ENCODE results near the gene ATP5PO. TPM values are rescaled to one million over a fixed set of nuclear protein-coding genes. Genes with fewer than 3 reads are reported as not detected.

ATP5PO gene
- total and polyA plus RNA-seq, 4 donors, result 72.8 to 200 (median 131) TPM

- TF ChIP-seq, protein P1, sequence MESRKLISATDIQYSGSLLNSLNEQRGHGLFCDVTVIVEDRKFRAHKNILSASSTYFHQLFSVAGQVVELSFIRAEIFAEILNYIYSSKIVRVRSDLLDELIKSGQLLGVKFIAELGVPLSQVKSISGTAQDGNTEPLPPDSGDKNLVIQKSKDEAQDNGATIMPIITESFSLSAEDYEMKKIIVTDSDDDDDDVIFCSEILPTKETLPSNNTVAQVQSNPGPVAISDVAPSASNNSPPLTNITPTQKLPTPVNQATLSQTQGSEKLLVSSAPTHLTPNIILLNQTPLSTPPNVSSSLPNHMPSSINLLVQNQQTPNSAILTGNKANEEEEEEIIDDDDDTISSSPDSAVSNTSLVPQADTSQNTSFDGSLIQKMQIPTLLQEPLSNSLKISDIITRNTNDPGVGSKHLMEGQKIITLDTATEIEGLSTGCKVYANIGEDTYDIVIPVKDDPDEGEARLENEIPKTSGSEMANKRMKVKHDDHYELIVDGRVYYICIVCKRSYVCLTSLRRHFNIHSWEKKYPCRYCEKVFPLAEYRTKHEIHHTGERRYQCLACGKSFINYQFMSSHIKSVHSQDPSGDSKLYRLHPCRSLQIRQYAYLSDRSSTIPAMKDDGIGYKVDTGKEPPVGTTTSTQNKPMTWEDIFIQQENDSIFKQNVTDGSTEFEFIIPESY (IDR thresholded peaks at IDR 0.05), result no peak
- TF ChIP-seq EGR1 (IDR thresholded peaks at IDR 0.05; ENCODE audit: low read depth in 2 of 2) (no peak), MAX (IDR thresholded peaks at IDR 0.05) (no peak)
Observed at GRCh38 chr21:33943293-33943692, 27.7 kb upstream of the ATP5PO start (continued).

- Histone ChIP-seq H3K4me3 (ENCODE audit: low read depth in 1 of 3, low read length in 3 of 3) (no peak overlapping the region), H3K27ac (ENCODE audit: low read depth in 1 of 2, low read length in 2 of 2) (no peak overlapping the region), H3K27me3 (ENCODE audit: control insufficient read depth in 4 of 4, insufficient read depth in 4 of 4, low read length in 3 of 4) (no peaks in the 10 kb centered on the region), H3K9ac (ENCODE audit: low read depth in 1 of 2, low read length in 2 of 2) (no peak overlapping the region), H3K9me3 (ENCODE audit: control insufficient read depth in 4 of 4, low read length in 3 of 4) (no peaks in the 10 kb centered on the region), H3K4me1 (ENCODE audit: control insufficient read depth in 4 of 4, insufficient read depth in 4 of 4, low read length in 3 of 4) (no peaks in the 10 kb centered on the region), H3K36me3 (ENCODE audit: control insufficient read depth in 4 of 4, insufficient read depth in 3 of 4, low read depth in 1 of 4, low read length in 3 of 4) (no peaks in the 10 kb centered on the region)
- TF ChIP-seq RXRA (IDR thresholded peaks at IDR 0.05) (no peak), RAD21 (IDR thresholded peaks at IDR 0.05) (no peak), EGR1 (IDR thresholded peaks at IDR 0.05; ENCODE audit: low read depth in 2 of 2) (no peak), JUND (IDR thresholded peaks at IDR 0.05) (no peak), GABPA (IDR thresholded peaks at IDR 0.05 in 1 of 2, conservative IDR thresholded peaks at IDR 0.05 in 1 of 2) (no peak), FOXA1 (IDR thresholded peaks at IDR 0.05) (no peak), FOXA2 (IDR thresholded peaks at IDR 0.05) (no peak), NR2F2 (IDR thresholded peaks at IDR 0.05) (no peak), TAF1 (conservative IDR thresholded peaks at IDR 0.05) (no peak)
- TF ChIP-seq, protein P2, sequence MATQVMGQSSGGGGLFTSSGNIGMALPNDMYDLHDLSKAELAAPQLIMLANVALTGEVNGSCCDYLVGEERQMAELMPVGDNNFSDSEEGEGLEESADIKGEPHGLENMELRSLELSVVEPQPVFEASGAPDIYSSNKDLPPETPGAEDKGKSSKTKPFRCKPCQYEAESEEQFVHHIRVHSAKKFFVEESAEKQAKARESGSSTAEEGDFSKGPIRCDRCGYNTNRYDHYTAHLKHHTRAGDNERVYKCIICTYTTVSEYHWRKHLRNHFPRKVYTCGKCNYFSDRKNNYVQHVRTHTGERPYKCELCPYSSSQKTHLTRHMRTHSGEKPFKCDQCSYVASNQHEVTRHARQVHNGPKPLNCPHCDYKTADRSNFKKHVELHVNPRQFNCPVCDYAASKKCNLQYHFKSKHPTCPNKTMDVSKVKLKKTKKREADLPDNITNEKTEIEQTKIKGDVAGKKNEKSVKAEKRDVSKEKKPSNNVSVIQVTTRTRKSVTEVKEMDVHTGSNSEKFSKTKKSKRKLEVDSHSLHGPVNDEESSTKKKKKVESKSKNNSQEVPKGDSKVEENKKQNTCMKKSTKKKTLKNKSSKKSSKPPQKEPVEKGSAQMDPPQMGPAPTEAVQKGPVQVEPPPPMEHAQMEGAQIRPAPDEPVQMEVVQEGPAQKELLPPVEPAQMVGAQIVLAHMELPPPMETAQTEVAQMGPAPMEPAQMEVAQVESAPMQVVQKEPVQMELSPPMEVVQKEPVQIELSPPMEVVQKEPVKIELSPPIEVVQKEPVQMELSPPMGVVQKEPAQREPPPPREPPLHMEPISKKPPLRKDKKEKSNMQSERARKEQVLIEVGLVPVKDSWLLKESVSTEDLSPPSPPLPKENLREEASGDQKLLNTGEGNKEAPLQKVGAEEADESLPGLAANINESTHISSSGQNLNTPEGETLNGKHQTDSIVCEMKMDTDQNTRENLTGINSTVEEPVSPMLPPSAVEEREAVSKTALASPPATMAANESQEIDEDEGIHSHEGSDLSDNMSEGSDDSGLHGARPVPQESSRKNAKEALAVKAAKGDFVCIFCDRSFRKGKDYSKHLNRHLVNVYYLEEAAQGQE (IDR thresholded peaks at IDR 0.05), result no peak
- no peak for DNase-seq (ENCODE audit: low spot score)
Observed at GRCh38 chr21:33942426-33942825, 26.8 kb upstream of the ATP5PO start.

- H3K9ac ChIP-seq (ENCODE audit: low read depth in 1 of 2, low read length in 2 of 2), result no peak overlapping the region
- no peak for TF ChIP-seq YY1 (IDR thresholded peaks at IDR 0.05)
- TF ChIP-seq FOXA2 (IDR thresholded peaks at IDR 0.05), result no peak
- no peak for TF ChIP-seq MAX (IDR thresholded peaks at IDR 0.05)
- no peak for TF ChIP-seq NR2F2 (IDR thresholded peaks at IDR 0.05)
- no peak for TF ChIP-seq RXRA (IDR thresholded peaks at IDR 0.05)
- TF ChIP-seq HNF4G (IDR thresholded peaks at IDR 0.05), result no peak
- TF ChIP-seq EGR1 (IDR thresholded peaks at IDR 0.05; ENCODE audit: low read depth in 2 of 2), result no peak
- TF ChIP-seq RAD21 (IDR thresholded peaks at IDR 0.05), result no peak
- TF ChIP-seq, protein P2 (IDR thresholded peaks at IDR 0.05), result no peak
- TF ChIP-seq, protein P3, sequence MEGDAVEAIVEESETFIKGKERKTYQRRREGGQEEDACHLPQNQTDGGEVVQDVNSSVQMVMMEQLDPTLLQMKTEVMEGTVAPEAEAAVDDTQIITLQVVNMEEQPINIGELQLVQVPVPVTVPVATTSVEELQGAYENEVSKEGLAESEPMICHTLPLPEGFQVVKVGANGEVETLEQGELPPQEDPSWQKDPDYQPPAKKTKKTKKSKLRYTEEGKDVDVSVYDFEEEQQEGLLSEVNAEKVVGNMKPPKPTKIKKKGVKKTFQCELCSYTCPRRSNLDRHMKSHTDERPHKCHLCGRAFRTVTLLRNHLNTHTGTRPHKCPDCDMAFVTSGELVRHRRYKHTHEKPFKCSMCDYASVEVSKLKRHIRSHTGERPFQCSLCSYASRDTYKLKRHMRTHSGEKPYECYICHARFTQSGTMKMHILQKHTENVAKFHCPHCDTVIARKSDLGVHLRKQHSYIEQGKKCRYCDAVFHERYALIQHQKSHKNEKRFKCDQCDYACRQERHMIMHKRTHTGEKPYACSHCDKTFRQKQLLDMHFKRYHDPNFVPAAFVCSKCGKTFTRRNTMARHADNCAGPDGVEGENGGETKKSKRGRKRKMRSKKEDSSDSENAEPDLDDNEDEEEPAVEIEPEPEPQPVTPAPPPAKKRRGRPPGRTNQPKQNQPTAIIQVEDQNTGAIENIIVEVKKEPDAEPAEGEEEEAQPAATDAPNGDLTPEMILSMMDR (IDR thresholded peaks at IDR 0.05; ENCODE audit: low read depth, low read length, missing input control), result no peak
- TF ChIP-seq JUND (IDR thresholded peaks at IDR 0.05), result no peak
- TF ChIP-seq TAF1 (conservative IDR thresholded peaks at IDR 0.05), result no peak
- TF ChIP-seq GABPA (IDR thresholded peaks at IDR 0.05 in 1 of 2, conservative IDR thresholded peaks at IDR 0.05 in 1 of 2), result no peak
- TF ChIP-seq FOXA1 (IDR thresholded peaks at IDR 0.05), result no peak
- no peak for TF ChIP-seq SP1 (IDR thresholded peaks at IDR 0.05)
- TF ChIP-seq ATF3 (IDR thresholded peaks at IDR 0.05), result no peak
- no peak for TF ChIP-seq HNF4A (conservative IDR thresholded peaks at IDR 0.05)
Observed at GRCh38 chr21:33940881-33941245, 25.3 kb upstream of the ATP5PO start.

More at GRCh38 chr21:33940881-33941245, 25.3 kb upstream of the ATP5PO start:
- Histone ChIP-seq H3K9me3 (ENCODE audit: control insufficient read depth in 4 of 4, low read length in 3 of 4) (no peaks in the 10 kb centered on the region), H3K27ac (ENCODE audit: low read depth in 1 of 2, low read length in 2 of 2) (no peak overlapping the region), H3K27me3 (ENCODE audit: control insufficient read depth in 4 of 4, insufficient read depth in 4 of 4, low read length in 3 of 4) (no peaks in the 10 kb centered on the region), H3K36me3 (ENCODE audit: control insufficient read depth in 4 of 4, insufficient read depth in 3 of 4, low read depth in 1 of 4, low read length in 3 of 4) (no peaks in the 10 kb centered on the region), H3K4me1 (ENCODE audit: control insufficient read depth in 4 of 4, insufficient read depth in 4 of 4, low read length in 3 of 4) (no peaks in the 10 kb centered on the region), H3K4me3 (ENCODE audit: low read depth in 1 of 3, low read length in 3 of 3) (no peak overlapping the region)
- WGBS, result 90% methylated on average over 5 of the region's 5 CpGs
- no peak for DNase-seq (ENCODE audit: low spot score)

Data from liver (tissue), 9 donors.